Activated CD4-positive, alpha-beta T cell treated with anti-CD3 and anti-CD28 coated beads, Interleukin-10, Interleukin-2, amounts not matched to agents 100 ng/mL and 50 ng/mL, durations not matched to agents 16 hours and 8 hours (primary cell): ENCODE data around the gene WNT9B.
"Not testable (repeated sequence)": the region's sequence is repeated elsewhere in the genome, so short reads cannot be mapped to it uniquely, and the experiment has no call there.

Experiments
- DNase-seq: peaks from one replicate; pipeline ENCODE4 v3.0.0-alpha.2; 2020

Gene WNT9B

GRCh38 chr17:46822388-46822921 lies 28.9 kb upstream of the WNT9B start:
- DNase-seq: peak; percentile 60

GRCh38 chr17:46823657-46824056 lies 27.7 kb upstream of the WNT9B start:
- DNase-seq: no peak

GRCh38 chr17:46826116-46826515 lies 25.3 kb upstream of the WNT9B start:
- no peak for DNase-seq

GRCh38 chr17:46827274-46827673 lies 24.1 kb upstream of the WNT9B start:
- no peak for DNase-seq

DNA sequence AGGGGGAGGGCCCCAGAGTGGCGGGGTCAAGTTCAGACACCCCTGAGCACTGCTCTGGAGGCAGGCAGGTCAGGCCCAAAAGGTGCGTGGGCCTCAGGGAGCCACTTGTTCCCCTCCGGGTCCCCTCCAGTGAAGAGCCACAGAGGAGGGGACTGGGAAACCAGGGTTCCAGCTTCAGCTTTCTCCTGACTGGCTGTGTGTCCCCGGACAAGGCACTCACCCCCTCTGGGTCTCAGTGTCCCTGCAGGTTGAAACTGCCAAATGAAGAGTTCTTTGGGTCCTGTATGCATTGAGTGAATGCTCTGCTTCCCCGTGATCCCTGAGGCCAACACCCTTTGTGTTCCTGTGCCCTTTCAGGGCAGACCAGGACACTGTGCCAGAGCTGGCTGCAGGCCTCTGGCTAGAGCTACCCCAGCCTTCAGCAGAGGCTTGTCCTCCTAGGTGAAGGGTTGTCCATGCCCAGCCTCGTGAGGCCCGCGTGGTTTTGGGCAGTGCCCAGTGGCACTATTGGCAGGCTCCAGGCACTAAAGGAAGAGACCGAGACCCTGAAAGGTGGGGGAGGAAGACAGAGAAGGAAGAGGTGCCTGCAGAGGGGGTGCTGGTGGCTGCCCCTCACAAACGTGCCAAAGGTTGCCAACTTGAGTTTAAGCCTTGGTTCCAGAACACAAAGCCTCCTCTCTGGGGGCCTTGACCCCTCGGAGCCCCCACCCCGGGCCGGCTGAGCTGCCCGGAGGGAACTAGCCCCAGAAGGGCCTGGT lies 19.6 kb upstream of the WNT9B start:
- no peak for DNase-seq

GRCh38 chr17:46832331-46832821 lies 19.0 kb upstream of the WNT9B start:
- no peak for DNase-seq

- no peak for DNase-seq
These were observed 18.2 kb upstream of the WNT9B start for GRCh38 chr17:46832945-46833839.

DNA sequence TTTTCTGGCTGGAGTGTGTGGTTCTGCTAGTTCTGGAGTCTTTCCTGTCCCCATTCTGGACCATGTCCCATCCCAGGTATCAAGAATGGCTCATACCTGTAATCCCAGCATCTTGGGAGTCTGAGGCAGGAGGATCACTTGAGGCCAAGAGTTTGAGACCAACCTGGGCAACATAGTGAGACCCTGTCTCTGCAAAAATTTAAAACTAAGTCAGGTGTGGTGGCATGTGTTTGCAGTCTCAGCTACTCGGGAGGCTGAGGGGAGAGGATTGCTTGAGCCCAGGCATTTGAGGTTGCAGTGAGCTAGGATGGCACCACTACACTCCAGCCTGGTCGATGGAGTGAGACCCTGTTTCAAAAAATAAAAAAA lies 17.6 kb upstream of the WNT9B start:
- no peak for DNase-seq

GRCh38 chr17:46834846-46835245 lies 16.5 kb upstream of the WNT9B start:
- no peak for DNase-seq

DNA sequence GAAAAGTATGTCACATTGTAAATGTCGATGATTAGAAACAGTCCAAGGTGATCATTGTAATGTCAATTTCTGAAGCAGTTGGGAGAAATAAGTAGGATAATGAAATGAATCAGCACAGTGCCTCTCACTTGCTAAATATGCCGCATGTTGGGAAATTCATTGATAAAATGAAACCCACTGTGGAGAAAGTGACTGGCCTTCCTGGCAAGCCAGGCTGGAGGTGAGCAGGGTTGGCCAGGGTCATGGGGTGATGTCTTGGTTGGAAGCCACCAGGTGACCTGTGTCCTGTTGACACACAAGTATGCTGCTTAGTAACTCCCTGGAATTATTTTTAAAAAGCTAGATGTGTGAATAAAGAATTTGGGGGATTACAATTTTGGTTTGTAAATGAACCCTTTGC lies 14.9 kb upstream of the WNT9B start:
- peak; percentile 26 for DNase-seq

DNA sequence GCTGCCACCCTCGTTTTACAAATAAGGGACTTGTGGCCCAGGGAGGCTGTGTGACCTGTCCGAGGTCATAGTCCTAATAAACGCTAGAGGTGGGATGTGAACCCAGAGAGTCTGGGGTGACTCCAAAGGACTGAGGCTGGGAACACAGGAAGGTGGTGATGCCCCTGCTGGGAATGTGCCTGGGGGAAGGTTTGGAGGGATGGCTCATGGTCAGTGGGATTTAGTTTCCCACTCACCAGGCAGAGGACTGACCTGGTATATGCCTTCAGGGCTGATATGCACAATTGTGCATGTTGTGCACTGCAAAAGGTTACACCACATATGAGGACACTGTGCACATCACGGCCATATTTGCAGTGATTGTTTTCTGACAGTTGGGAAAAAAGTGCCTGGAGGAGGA lies 13.9 kb upstream of the WNT9B start:
- DNase-seq: no peak

DNA sequence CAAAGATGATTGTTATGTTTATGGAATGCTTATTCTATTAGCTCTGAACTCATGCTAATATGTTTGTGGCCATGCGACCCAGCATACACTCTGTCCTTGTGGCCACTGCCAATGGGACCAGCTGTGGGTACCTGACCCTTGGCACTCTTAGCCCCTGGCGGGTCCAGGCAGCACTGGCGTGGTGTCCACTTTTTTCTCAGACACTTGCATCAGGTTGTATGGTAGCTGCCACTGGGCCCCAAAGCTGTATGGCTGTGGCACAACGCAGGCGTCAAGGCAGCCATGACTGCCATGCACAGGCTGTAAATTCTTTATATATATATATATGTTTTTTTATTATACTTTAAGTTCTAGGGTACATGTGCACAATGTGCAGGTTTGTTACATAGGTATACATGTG lies 12.2 kb upstream of the WNT9B start:
- DNase-seq: no peak

DNA sequence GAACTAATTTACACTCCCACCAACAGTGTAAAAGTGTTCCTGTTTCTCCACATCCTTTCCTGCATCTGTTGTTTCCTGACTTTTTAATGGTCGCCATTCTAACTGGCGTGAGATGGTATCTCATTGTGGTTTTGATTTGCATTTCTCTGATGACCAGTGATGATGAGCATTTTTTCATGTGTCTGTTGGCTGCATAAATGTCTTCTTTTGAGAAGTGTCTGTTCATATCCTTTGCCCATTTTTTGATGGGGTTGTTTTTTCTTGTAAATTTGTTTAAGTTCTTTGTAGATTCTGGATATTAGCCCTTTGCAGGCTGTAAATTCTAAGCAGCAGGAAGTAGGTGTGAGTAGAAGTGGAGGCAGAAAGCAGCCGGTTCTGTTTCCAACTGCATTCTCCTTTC lies 10.8 kb upstream of the WNT9B start:
- DNase-seq: not testable (repeated sequence)

DNA sequence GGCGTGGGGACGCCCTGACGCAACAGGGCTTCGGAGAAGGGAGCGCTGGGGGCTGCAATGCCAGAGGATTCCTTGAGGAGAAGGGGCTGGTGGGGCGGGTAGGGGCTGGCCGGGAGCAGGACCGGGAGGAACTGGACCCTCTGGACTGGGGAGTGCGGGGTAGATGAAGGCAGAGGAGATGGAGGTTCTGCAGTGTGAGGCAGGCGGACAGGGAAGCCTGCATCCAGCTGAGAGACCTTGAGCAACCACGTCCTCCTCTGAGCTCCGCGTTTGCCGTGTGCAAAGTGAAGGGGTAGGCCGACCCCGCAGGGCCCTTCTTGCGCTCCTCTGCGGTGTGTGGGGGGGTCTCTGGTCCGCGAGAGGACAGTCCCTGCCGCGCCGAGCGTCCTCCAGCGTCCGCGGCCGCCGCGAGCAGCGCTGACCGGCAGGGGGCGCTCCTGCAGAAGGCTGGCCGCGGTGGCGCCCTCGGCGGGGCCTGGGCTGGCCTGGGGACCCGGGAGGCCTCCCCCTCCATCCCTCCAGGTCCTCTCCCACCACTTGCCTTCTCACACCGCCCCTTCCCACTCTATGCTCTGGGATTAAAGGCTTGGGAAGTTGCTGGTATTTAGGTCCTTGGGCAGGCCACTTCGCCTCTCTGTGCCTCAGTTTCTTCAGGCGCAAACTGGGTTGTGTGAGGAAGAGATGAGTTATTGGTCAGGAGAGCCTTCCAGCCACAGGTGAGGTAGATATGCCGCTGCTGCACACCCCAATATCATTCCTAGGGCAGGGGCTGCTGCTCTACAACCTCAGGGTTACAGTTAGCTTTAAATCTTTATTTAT lies 9.6 kb upstream of the WNT9B start:
- no peak for DNase-seq

- no peak for DNase-seq
These were observed 8.5 kb upstream of the WNT9B start for GRCh38 chr17:46842835-46843234.

- DNase-seq: no peak
These were observed 3.9 kb upstream of the WNT9B start for GRCh38 chr17:46847204-46848191.

DNA sequence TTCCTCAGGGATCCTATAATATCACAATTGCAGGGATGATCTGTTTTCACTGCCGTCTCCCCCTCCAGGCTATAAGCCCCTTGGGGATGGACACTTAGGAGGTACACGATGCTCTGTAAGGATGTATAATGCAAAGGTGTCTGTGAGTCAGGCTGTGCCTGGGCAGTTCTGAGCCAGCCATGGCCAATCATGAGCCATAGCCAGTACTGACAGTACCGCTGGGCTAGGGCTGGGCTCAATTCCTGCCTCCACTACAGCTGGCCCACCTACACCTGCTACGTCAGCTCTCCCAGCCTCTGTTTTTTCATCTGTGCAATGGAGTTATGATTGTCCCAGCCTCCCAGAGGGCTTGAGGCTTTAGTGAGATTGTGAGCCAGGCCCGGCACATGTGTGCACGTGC lies 2.8 kb upstream of the WNT9B start:
- DNase-seq: no peak

DNA sequence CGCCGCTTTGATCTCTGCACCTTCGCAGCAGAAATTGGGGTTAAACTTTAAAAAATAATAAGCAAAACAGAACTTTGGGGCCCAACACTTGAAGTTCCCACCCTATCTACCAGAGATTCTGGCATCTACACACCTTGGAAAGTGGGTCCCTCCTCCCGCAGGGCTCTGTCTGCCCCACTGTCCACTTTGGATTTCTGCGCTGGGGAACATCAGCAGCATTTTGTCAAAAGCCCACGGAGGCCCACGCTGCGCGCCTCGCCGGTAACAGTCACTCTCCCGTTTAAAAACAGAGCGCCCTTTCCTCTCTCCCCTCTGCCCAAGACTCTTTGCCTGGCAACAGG lies 725 bp upstream of the WNT9B start:
- no peak for DNase-seq

DNA sequence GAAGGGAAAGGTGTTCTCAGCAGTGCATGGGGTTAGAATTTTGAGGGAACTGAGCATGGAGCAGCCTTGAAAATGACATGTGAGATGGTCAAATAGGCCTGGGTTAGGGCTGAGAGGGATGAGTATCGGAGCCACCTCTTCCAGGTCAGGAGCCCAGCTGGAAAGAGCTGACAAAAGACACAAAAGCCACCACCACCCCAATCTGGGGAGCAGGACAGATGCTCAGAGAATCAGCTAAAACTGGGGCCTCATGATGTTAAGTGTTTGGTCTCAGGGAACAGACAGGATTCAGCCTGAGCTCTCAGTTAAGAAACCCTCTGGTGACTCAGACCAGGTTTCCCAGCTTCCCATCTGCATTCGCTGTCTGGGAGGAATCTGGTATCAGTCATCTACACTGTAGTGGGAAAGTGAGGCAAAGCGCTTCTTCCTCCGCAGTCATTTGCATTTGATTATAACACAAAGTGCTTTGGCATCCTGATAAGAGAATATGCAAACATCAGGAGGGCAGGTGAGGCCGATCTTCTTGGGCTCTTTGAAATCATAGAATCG lies 2.6 kb downstream of the WNT9B start:
- DNase-seq: no peak

- DNase-seq: no peak
These were observed 3.1 kb downstream of the WNT9B start for GRCh38 chr17:46854515-46854914.

GRCh38 chr17:46854948-46855347 lies 3.6 kb downstream of the WNT9B start:
- no peak for DNase-seq

GRCh38 chr17:46857600-46857999 lies 6.2 kb downstream of the WNT9B start:
- DNase-seq: no peak
